Measurements from ENCODE around the gene IFI6.

DNA sequence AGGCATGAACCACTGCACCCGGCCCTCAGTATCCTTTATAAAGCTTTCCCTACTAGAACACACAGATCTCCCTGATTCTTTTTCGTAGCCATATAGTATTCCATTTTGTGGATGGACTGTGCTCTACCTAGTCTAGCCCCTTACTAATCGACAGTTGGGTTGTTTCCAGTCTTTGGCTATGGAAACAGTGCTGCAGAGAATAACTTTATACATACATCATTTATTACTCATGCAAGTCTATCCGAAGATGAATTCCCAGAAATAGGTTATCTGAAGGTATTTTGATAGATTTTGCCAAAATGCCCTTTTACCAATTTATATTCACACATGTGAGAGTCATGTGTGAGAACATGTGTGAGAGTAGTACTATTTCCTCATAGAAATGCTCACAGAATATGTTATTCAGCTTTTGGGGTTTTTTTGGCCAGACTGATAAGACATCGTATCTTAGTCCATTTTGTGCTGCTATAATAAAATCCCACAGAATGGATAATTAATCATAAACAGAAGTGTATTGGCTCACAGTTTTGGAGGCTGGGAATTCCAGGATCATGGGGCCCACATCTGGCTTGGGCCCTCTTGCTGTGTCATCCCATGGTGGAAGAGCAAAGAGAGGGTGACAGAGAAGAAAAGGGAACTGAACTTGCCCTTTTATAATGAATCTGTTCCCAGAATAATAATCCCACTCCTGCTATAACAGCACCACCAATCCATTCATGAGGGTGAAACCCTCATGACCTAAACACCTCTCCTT, 19.7 kb downstream of the IFI6 start:
- TF ChIP-seq, protein P1, sequence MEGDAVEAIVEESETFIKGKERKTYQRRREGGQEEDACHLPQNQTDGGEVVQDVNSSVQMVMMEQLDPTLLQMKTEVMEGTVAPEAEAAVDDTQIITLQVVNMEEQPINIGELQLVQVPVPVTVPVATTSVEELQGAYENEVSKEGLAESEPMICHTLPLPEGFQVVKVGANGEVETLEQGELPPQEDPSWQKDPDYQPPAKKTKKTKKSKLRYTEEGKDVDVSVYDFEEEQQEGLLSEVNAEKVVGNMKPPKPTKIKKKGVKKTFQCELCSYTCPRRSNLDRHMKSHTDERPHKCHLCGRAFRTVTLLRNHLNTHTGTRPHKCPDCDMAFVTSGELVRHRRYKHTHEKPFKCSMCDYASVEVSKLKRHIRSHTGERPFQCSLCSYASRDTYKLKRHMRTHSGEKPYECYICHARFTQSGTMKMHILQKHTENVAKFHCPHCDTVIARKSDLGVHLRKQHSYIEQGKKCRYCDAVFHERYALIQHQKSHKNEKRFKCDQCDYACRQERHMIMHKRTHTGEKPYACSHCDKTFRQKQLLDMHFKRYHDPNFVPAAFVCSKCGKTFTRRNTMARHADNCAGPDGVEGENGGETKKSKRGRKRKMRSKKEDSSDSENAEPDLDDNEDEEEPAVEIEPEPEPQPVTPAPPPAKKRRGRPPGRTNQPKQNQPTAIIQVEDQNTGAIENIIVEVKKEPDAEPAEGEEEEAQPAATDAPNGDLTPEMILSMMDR (IDR thresholded peaks at IDR 0.05 in 8 of 11, conservative IDR thresholded peaks at IDR 0.05 in 3 of 11): no peak
- TF ChIP-seq POLR2A (IDR thresholded peaks at IDR 0.05): no peak

All from spleen (tissue), 7 donors.